OCI-LY3 (cell line): Measurements from ENCODE around the gene RSAD1.

Experiments
- H2AFZ ChIP-seq: fragments of 200-600, 300-600 bp; shearing (Covaris generic); 2 replicates; pipeline ENCODE4 v1.6.0; 2014; ENCODE audit warnings: antibody characterized with exemption, low read depth, low read length
- H3K27ac ChIP-seq: fragments of 200-600, 300-600 bp; sonication (generic); 2 replicates; pipeline ENCODE4 v1.5.1; 2014; ENCODE audit warnings: mild to moderate bottlenecking, low read length, moderate library complexity, mixed read lengths
- H3K27me3 ChIP-seq: fragments of 200-600, 300-600 bp; sonication (generic); 2 replicates; pipeline ENCODE4 v1.6.1; 2014; ENCODE audit warnings: low read depth, low read length, mixed read lengths
- H3K36me3 ChIP-seq: fragments of 200-600, 300-600 bp; sonication (generic); replicated peaks from 2 replicates; pipeline ENCODE3; 2014; ENCODE audit warnings: low read depth, low read length, mixed read lengths
- H3K4me1 ChIP-seq: fragments of 300-600, 200-600 bp; sonication (generic); 2 replicates; pipeline ENCODE4 v1.6.1; 2014; ENCODE audit warnings: low read length, mixed read lengths
- H3K4me2 ChIP-seq: fragments of 200-600, 300-600 bp; sonication (generic); 2 replicates; pipeline ENCODE4 v1.6.1; 2014; ENCODE audit warnings: low read length, mixed read lengths
- H3K4me3 ChIP-seq: fragments of 300-600, 200-600 bp; sonication (generic); 2 replicates; pipeline ENCODE4 v1.5.1; 2014; ENCODE audit warnings: antibody characterized with exemption, mild to moderate bottlenecking, low read length, moderate library complexity
- H3K79me2 ChIP-seq: fragments of 300-600, 200-600 bp; shearing (Covaris generic); 2 replicates; pipeline ENCODE4 v1.6.1; 2014; ENCODE audit warnings: mild to moderate bottlenecking, low read length, mixed read lengths
- H3K9ac ChIP-seq: fragments of 300-600, 200-600 bp; shearing (Covaris generic); 2 replicates; pipeline ENCODE4 v1.6.0; 2014; ENCODE audit warnings: mild to moderate bottlenecking, low read length, moderate library complexity
- H3K9me3 ChIP-seq: fragments of 200-600, 300-600 bp; shearing (Covaris generic); 2 replicates; pipeline ENCODE4 v1.6.1; 2014; ENCODE audit warnings: low read length, mixed read lengths; ENCODE audit not compliant: insufficient read depth
- H4K20me1 ChIP-seq: fragments of 200-600, 300-600 bp; sonication (generic); 2 replicates; pipeline ENCODE4 v1.6.1; 2016; ENCODE audit warnings: low read length, mixed read lengths; ENCODE audit not compliant: insufficient read depth
- CTCF ChIP-seq: fragments of 200-600, 300-600 bp; sonication (generic); IDR thresholded peaks from 2 replicates; pipeline ENCODE4 v1.5.1; 2014; ENCODE audit warnings: antibody characterized with exemption, low read length, low read depth
- EZH2phosphoT487 ChIP-seq: fragments of 200-600 bp; shearing (Covaris generic); IDR thresholded peaks from 2 replicates; pipeline ENCODE4 v1.6.1; 2018; ENCODE audit warnings: antibody characterized with exemption, mixed run types, low read depth

RSAD1 gene

DNA sequence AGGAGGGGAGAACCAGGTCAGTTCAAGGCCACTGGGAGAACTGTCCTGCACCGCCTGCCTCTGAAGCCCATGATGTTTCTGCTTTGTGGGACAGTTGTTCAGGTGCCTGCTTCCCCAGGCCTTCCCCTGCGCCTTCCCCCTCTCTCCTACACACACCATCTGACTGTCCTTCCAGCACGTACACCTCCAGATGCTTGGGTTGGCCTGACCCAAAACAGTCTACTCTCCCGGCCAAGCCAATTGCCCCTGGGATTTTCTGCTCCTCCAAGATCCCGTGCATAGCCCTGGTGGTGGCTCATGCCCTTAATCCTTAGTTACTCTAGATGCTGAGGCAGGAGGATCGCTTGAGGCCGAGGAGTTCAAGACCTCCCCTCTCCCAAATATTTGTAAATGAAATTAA lies 684 bp upstream of the RSAD1 start:
- H2AFZ ChIP-seq, result peak overlapping the region; percentile 64
- no peaks in the 10 kb centered on the region for H4K20me1 ChIP-seq
- no peaks in the 10 kb centered on the region for H3K9me3 ChIP-seq
- TF ChIP-seq EZH2phosphoT487 (no peak), CTCF (no peak)
- H3K4me1 ChIP-seq, result peaks cover 20% of the 10 kb centered on the region; the same call in 1 of the 2 replicates
- peak overlapping the region; percentile 89 for H3K4me2 ChIP-seq
- peak overlapping the region; percentile 80 for H3K4me3 ChIP-seq
- H3K9ac ChIP-seq, result peak overlapping the region; percentile 84
- H3K27me3 ChIP-seq, result no peaks in the 10 kb centered on the region
- H3K79me2 ChIP-seq, result peaks cover 12% of the 10 kb centered on the region
- H3K27ac ChIP-seq, result peak overlapping the region; percentile 68
- H3K36me3 ChIP-seq, result peaks cover 2% of the 10 kb centered on the region

- no peaks in the 10 kb centered on the region for H3K27me3 ChIP-seq
- H3K4me2 ChIP-seq, result peak overlapping the region; percentile 75
- peak overlapping the region; percentile 80 for H3K4me3 ChIP-seq
- H3K27ac ChIP-seq, result peak overlapping the region; percentile 68; the same call in 1 of the 2 replicates
- peak overlapping the region; percentile 83 for H2AFZ ChIP-seq
- peaks cover 7% of the 10 kb centered on the region for H3K36me3 ChIP-seq
- H4K20me1 ChIP-seq, result no peaks in the 10 kb centered on the region
- no peaks in the 10 kb centered on the region for H3K9me3 ChIP-seq
- TF ChIP-seq EZH2phosphoT487, result no peak
- TF ChIP-seq CTCF, result peak; percentile 38
- H3K79me2 ChIP-seq, result peaks cover 12% of the 10 kb centered on the region
- peaks cover 20% of the 10 kb centered on the region; the same call in 1 of the 2 replicates for H3K4me1 ChIP-seq
- H3K9ac ChIP-seq, result peak overlapping the region; percentile 84; the same call in 1 of the 2 replicates
Observed at GRCh38 chr17:50479522-50480141, 972 bp downstream of the RSAD1 start.

GRCh38 chr17:50480142-50480764 lies 1.6 kb downstream of the RSAD1 start:
- H3K27ac ChIP-seq, result no peak overlapping the region
- peaks cover 8% of the 10 kb centered on the region for H3K36me3 ChIP-seq
- H3K4me3 ChIP-seq, result peak overlapping the region; percentile 80; the same call in 1 of the 2 replicates

More at GRCh38 chr17:50480142-50480764, 1.6 kb downstream of the RSAD1 start:
- peaks cover 12% of the 10 kb centered on the region for H3K79me2 ChIP-seq
- H2AFZ ChIP-seq, result no peak overlapping the region
- no peaks in the 10 kb centered on the region for H3K27me3 ChIP-seq
- no peak overlapping the region for H3K4me2 ChIP-seq
- no peaks in the 10 kb centered on the region for H3K9me3 ChIP-seq
- TF ChIP-seq CTCF, result no peak
- no peak for TF ChIP-seq EZH2phosphoT487
- H3K4me1 ChIP-seq, result peaks cover 20% of the 10 kb centered on the region; the same call in 1 of the 2 replicates
- H3K9ac ChIP-seq, result no peak overlapping the region
- H4K20me1 ChIP-seq, result no peaks in the 10 kb centered on the region
